ENCODE results near the gene CCDC60. TPM values are rescaled to one million over a fixed set of nuclear protein-coding genes. Genes with fewer than 3 reads are reported as not detected.

The CCDC60 gene
- total and polyA plus RNA-seq, 10 donors: not detected

DNA sequence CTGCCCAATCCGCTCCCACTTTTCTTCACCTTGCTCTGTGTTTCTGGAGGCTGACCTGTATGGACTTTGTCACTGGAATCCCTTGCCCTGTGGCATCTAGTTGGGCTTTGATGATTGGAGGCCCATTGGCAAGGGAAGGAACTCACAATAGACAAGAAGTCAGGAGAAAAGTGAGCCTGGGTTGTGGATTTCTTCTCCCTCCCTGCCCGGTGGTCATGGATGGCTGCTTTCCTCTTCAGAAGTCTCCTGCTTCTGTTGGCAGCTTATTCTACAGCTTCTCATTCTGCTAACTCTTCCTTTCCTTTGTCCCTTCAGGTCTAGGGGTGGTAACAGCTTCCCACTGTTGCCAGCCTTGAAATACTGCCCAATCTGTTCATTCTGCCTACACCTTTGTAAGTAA lies 13.9 kb upstream of the CCDC60 start:
- no peak overlapping the region for H3K27ac ChIP-seq

DNA sequence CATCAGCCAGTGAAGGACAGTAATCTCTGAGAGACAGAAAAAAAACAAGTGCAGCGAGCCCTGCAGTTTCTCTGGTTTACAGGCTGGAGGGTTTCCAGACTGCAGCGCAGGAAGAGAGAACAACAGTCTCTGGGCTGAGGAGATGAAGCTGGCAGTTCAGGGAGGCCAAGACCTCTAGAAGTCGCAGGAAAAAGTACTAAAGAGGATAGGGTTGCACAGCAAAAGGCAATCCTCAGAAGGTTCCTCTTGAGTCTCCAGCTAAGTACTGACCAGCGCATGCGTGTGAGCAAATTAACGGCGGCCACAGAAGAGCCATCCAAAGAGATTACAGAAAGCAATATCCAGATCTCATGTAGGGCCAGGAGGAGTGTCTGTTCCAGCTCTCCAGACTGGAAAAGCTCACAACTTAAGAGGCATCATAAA lies 12.2 kb upstream of the CCDC60 start:
- no peaks in the 10 kb centered on the region for H3K36me3 ChIP-seq
- no peak overlapping the region for H3K27ac ChIP-seq
- H3K27me3 ChIP-seq (replicated peaks in 1 of 7): no peaks in the 10 kb centered on the region
- TF ChIP-seq, protein P1, sequence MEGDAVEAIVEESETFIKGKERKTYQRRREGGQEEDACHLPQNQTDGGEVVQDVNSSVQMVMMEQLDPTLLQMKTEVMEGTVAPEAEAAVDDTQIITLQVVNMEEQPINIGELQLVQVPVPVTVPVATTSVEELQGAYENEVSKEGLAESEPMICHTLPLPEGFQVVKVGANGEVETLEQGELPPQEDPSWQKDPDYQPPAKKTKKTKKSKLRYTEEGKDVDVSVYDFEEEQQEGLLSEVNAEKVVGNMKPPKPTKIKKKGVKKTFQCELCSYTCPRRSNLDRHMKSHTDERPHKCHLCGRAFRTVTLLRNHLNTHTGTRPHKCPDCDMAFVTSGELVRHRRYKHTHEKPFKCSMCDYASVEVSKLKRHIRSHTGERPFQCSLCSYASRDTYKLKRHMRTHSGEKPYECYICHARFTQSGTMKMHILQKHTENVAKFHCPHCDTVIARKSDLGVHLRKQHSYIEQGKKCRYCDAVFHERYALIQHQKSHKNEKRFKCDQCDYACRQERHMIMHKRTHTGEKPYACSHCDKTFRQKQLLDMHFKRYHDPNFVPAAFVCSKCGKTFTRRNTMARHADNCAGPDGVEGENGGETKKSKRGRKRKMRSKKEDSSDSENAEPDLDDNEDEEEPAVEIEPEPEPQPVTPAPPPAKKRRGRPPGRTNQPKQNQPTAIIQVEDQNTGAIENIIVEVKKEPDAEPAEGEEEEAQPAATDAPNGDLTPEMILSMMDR (IDR thresholded peaks at IDR 0.05 in 8 of 11, conservative IDR thresholded peaks at IDR 0.05 in 3 of 11): no peak
- TF ChIP-seq POLR2A (IDR thresholded peaks at IDR 0.05): no peak
- TF ChIP-seq POLR2AphosphoS5 (IDR thresholded peaks at IDR 0.05): no peak
- intact Hi-C loops (cut with DNase I; ENCODE audit: low total_unique reads): no loop called here
- WGBS, 5 donors: 76 to 81% (median 80%) methylated on average over 7 of the region's 7 CpGs
- no peak for DNase-seq
- no peaks in the 10 kb centered on the region for H3K9me3 ChIP-seq
- H3K4me3 ChIP-seq: no peak overlapping the region
- no peaks in the 10 kb centered on the region for H3K4me1 ChIP-seq

More for the DNA sequence above, 13.9 kb upstream of the CCDC60 start:
- Histone ChIP-seq H3K4me1 (no peaks in the 10 kb centered on the region), H3K4me3 (no peak overlapping the region), H3K9me3 (no peaks in the 10 kb centered on the region), H3K36me3 (no peaks in the 10 kb centered on the region), H3K27me3 (replicated peaks in 1 of 7) (no peaks in the 10 kb centered on the region)
- DNase-seq: no peak
- intact Hi-C loops (cut with DNase I; ENCODE audit: low total_unique reads): no loop called here
- 46 to 92% (median 47%) methylated on average over 2 of the region's 2 CpGs for WGBS, 5 donors
- TF ChIP-seq, protein P1 (IDR thresholded peaks at IDR 0.05 in 8 of 11, conservative IDR thresholded peaks at IDR 0.05 in 3 of 11): no peak
- no peak for TF ChIP-seq POLR2AphosphoS5 (IDR thresholded peaks at IDR 0.05)
- TF ChIP-seq POLR2A (IDR thresholded peaks at IDR 0.05): no peak

DNA sequence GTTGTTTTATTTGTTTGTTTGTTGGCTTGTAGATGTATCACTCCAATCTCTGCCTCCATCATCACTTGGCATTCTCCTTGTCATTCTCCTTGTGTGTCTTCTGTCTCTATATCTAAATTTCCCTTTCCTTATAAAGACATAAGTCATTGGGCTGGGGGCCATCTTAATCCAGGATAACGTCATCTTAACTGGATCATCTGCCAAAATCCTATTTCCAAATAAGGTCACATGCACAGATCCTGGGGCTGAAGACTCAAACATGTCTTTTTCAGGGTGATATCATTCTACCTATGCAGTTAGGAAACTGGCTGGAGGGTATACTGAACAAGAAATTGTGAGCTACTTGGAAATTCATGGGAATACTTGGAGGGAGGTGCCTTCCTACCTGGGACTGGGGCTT lies 8.7 kb upstream of the CCDC60 start:
- Histone ChIP-seq H3K36me3 (no peaks in the 10 kb centered on the region), H3K4me1 (no peaks in the 10 kb centered on the region), H3K4me3 (no peak overlapping the region), H3K27ac (no peak overlapping the region), H3K27me3 (replicated peaks in 1 of 7) (no peaks in the 10 kb centered on the region), H3K9me3 (no peaks in the 10 kb centered on the region)
- TF ChIP-seq POLR2A (IDR thresholded peaks at IDR 0.05) (no peak), POLR2AphosphoS5 (IDR thresholded peaks at IDR 0.05) (no peak)
- TF ChIP-seq, protein P1 (IDR thresholded peaks at IDR 0.05 in 8 of 11, conservative IDR thresholded peaks at IDR 0.05 in 3 of 11): no peak
- DNase-seq: no peak
- 55 to 91% (median 67%) methylated on average over 1 of the region's 1 CpG for WGBS, 5 donors
- intact Hi-C loops (cut with DNase I; ENCODE audit: low total_unique reads): no loop called here

DNA sequence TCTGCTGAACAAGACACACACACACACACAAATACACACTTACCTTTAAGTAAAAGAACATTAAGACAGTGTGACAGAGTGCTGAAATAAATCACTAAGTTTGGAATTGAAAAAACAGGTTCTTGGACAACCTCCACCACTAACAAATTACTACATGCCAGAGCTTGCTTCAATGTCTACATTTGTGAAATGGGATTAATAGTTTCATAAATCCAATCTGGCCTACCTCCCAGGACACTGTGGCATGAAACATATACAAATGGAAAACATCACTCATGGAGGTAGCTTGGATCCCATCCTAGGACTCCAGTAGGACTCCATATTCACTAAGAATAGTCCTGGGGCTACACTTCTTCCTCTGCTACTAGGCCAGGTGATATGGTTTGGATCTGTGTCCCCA lies 8.2 kb upstream of the CCDC60 start:
- no peak for DNase-seq
- H3K4me1 ChIP-seq: no peaks in the 10 kb centered on the region
- H3K27me3 ChIP-seq (replicated peaks in 1 of 7): no peaks in the 10 kb centered on the region
- H3K4me3 ChIP-seq: no peak overlapping the region
- no peak for TF ChIP-seq POLR2A (IDR thresholded peaks at IDR 0.05)
- TF ChIP-seq, protein P1 (IDR thresholded peaks at IDR 0.05 in 8 of 11, conservative IDR thresholded peaks at IDR 0.05 in 3 of 11): no peak
- TF ChIP-seq POLR2AphosphoS5 (IDR thresholded peaks at IDR 0.05): no peak
- H3K9me3 ChIP-seq: no peaks in the 10 kb centered on the region
- intact Hi-C loops (cut with DNase I; ENCODE audit: low total_unique reads): no loop called here
- no peaks in the 10 kb centered on the region for H3K36me3 ChIP-seq
- H3K27ac ChIP-seq: no peak overlapping the region
